GM21737 (cell line): ENCODE measurements around the gene R3HCC1L.

ENCODE experiments used
- ATAC-seq: cut with Tn5 transposase; IDR thresholded peaks from one replicate; pipeline ENCODE4 v1.9.1; 2021; ENCODE audit warnings: mild to moderate bottlenecking, moderate library complexity; ENCODE audit not compliant: unreplicated experiment

R3HCC1L gene

DNA sequence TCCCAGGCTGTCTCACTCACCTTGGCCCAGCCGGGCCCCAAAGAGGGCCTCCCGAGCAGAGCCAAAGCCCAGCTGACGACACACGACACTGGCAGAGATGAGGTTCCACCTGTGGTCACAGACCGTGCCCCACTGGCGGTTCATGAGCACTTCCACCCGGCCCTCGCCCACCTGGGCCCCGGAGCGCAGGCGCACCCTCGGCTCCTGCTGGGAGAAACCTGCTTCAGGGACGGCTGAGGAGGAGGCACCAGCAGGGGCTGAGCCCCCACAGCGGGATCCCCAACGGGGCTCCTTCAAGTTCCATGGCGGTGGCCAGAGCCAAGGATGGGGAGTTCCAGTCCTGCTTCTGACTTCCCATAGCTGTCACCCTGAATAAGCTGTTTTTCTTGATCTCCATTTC, 123.5 kb downstream of the R3HCC1L start:
- no peak for ATAC-seq

DNA sequence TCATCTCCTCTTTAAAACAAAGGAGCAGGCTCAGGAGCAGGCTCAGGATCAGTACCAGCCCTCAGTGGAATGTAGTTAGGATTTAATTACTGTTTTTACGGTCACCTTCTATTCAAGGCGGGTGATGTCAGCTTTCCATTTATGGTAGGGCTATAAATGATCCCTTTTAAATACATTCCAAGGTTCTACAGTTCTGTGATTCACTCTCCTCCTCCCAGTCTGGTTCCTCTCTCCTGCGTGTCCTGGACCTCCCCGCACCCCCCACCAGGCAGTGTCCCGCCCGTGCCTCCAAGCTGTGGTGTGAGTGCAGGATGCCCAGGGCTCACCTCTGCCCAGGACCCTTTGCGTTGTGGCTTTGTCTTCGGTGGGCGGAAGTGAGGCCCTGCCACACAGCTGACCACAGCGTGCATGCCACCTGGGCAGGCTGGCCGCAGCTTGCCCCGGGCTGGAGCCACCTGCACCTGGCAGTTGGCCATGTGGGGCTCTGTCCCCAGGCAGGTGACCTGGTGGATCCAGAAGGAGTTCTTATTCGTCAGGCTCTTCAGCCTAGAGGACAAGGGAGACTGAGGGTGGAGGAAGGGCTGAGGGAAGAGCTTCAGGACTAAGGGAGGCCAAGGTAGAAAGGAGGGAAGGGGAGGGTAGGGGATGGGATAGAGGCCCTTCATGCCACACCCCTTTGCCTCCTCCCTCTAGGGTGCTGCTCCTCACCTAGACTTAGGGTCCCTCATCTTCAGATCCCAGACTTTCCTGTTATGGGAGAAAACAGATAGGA, 124.4 kb downstream of the R3HCC1L start:
- no peak for ATAC-seq

DNA sequence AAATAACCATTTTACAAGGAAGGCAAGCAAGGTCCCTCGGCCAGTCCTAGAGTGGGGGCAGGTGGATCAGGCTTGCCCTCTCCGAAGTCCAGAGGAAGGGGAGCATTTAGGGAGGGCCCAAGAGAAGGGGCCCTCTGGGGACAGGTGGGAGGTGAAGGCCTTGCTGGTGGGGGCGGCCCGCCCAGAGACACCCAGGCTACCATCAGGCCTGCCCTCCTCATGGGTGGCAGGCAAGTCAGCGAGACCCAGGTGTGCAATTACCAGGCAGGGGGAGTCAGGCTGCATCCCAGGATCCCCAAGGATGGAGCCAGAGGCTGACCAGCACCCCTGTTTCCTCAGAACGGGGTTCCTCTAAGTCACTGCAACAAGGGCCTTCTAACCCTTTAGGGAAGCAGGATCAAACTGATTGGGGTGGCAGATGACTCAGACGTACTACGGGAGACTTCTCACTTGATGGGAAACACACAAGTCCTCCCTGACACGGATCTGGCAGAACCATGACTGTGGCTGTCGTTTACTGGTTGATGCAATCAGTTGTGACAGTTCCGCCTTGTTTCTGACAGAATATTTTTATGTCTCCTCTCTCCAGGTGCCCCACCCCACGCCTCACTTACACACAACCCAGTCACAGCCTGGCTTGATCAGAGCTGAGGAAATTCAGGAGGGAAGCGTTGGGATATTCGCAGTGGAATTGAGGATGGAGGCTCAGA, 125.3 kb downstream of the R3HCC1L start:
- no peak for ATAC-seq

DNA sequence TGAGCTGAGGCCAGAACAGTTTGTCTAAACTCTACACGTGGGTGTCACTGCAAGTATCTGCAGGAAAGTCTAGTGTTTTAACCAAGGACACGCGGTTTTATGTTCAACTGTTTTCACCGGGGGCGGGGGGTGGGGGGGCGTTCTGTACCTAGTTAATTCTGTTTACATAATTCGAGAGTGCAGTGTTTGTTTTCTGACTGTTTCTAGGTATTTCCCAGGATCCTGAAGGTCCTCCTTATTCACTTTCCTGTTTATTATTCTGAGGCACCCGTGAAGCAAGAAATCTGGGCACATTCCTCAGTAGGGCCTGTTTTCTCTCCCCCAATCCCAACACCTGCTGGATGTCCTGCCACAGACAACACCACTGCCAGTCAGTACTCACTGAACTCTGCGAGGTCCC, 125.9 kb downstream of the R3HCC1L start:
- ATAC-seq = no peak

DNA sequence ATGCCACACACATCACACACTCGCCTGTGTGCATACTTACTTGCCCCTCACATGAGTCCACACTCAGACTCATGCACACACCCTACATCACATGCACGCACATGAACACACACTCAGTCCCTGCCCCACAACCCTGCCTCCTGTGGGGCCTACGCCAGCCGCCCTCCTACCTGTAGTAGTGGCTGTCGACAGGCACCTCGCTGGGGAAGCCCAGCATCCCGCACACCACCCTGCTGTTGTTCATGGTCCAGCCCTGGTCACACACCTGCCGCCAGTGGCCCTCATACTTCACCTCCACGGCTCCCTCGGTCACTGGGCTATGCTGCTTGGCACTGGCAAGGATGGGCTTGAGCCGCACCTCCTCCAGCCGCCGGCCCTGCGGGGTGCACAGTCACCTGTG, 126.3 kb downstream of the R3HCC1L start:
- no peak for ATAC-seq

DNA sequence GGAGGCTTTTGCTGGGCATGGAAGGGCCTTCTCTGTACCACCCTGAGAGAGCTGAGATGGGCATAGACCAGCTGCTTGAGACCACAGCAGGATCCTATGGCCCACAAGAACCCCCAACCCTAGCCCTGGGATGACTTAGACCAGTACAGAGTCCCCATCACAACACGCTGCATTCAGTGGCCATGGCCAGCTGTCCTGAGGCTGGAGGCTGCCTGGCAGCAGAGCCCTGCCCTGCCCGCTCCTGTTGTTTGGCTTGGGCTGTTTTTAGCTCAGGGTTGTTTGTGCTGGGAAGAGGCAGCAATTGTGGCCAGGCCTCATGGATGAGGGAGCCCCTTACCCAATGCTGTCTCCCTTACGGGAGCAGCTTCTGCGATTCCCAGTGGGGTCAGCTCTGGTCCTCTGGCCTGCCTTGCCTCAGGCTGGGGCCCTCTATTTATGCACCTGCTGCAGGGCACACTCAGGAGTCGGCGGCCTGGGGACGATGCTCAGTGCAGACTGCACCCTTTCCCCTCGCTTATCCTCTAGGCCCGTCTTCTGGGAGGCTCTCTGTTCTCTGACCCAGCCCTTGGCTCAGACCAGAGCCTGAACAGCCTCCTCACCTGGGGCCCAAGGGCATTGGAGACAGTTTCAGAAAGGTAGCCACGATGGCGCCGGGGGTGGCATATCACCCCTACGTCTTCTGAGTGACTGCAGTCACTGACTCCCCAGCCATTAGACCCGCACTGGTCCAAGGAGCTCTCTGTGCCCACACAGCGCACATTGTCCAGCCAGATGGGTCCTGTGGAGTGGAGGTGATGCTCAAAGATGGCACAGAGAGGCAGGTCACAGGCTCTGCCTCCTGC, 127.2 kb downstream of the R3HCC1L start:
- ATAC-seq = no peak

DNA sequence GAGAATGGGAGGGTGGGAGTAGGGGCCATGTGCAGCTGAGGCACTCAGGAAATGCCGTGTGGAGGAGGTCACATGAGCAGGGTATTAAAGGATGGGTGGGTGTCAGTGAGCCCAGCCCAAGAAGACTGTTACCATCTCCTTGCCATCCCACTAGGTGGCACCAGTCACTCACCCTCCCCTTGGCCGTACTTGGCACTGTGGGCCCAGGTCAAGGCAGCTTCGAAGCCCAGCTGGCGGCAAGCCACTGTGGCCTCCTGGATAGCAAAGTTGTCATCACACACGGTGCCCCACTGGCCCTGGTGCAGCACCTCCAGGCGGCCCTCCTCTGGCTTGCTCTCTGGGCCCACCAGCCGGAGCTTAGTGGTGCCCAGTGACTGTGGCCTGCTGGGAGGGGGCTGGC, 128.1 kb downstream of the R3HCC1L start:
- ATAC-seq = no peak

DNA sequence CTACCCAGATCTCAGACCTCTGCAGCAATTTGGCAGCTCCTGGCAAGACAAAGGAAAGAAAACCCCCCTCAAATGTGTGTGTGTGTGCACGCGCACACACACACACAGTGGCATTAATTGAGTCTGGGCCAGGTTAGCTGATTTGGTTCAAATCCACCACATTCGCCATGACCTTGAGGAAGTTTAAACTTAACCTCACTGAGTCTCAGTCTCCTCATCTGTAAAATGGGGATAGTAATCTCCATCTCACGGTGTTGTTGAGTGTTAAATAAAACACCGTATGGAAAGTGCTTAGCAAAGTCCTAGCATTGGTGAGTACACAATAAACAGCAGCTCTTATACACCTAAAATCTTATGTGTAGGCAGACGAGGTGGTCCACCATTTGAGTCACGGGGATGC, 128.6 kb downstream of the R3HCC1L start:
- no peak for ATAC-seq

DNA sequence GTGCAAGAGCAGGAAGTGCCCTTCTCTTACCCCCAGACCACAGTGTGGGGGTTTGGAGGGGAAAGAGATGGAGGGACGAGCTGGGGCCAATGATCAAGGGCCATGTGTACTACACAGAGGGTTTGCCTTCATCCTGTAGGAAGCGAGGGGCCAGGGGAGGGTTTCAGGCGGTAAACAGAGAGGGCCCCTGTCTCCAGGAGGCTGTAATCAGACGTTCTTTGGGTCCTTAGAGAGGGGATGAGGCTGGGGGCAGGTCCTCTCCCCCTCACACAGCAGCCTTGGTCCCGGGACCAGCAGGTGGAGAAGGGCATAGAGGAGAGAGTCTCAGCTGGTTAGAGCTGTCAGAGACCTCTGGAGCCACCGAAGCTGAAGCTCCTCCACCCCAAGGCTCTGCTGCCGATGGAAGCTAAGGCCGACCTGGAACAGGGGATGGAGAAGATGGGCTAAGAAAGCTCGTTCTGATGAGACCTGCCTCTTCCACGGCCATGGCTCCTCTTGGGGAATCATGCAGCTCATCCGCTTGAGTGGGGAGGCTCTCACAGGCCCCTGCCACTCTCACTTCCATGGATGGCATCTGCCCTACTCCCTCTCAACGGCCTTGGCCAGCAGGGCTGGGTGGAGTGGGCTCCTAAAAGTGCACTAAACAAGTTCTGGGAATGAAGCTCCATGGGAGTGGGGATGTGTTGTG, 130.1 kb downstream of the R3HCC1L start:
- no peak for ATAC-seq

DNA sequence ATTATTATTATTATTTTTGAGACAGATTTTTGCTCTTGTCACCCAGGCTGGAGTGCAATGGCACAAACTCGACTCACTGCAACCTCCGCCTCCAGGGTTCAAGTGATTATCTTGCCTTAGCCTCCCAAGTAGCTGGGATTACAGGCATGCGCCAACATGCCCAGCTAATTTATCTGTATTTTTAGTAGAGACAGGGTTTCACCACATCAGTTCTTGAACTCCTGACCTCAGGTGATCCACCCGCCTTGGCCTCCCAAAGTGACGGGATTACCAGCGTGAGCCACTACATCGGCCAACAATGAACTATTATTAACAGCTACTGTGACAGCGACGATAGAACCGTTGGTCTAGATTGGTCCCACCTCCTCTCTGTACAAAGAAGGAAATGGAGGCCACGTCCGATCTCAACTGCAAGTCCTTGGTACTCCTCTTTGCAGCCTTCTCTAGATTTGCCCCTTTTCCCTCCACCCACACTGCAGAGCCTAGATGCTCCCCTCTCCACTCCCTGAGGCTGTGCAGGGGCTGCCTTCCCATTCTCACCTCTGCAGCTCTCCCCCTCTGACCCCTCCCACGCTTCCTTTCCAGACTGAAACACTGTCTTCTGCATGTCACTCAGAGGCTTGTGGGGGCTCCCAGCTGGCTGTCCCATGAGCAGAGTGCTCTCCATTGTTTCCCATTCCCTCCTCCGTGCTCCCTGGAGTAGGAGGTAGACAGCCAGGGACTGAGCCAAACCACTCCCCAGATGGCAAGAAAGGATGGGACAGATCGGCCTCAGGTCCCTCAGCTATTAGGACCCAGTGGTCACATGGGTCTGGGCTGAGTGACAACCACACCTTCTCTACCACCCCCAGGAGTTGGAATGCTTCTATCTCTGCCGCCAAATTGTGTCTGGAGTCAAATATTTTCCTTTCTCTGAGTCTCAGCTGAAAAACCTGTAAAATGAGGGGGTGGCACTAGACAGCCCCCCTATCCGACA, 131.2 kb downstream of the R3HCC1L start:
- ATAC-seq = no peak

DNA sequence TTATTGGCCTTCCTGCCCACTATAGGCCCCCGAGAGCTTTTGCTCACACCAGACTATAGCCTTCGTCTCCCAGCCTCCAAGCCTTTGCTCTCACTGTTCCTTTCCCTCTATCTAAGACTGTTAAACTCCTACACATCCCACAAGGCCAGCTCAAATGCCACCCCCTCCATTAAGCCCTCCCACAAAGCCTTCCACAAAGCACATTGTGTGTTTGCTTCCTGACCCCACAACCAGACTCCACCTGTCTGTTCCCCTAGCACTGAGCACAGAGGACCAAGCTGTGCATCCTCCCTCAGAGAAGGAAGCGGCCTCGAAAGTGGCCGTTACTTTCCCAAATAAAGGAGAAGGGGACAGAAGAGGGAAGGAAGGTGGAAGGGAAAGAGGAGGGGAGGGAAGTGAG, 132.2 kb downstream of the R3HCC1L start:
- no peak for ATAC-seq

DNA sequence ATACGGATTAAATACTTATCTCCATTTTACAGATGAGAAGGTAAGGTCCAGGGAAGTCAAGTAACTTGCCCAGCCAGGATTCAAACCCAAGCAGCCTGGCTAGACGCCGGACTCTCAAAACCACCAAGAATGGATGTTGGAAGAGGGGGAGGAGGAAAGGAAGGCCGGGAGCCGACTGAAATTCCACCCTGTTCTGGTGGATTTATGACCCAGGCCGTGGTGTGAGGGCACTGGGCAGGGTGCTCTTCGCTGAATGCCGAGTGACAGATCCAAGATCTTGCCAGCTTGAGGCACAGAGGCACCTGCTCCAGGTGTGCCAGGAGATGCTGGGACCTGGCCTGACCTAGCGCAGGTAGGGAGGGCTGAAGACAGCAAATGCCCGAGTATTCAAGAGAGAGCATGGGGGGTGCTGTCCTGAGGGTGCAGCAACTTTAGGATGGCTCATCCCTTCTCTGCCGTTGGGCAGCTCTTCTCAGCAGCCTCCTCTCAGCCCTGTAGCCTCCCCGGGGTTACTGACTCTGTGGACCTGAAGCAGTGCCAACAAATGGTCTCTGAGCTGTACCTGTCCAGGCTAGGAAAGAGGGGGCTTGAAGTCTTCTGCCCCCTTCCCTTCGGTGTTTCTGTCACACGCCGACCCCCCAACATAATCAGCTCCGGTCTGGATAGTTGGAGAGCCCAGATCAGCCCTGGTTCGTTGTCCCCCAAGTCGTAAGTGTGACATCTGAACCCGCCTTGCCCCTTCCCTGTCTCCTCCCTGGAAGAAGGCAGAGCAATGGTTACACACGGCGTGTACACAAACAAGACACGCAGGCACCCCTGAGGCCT, 132.8 kb downstream of the R3HCC1L start:
- ATAC-seq = no peak

DNA sequence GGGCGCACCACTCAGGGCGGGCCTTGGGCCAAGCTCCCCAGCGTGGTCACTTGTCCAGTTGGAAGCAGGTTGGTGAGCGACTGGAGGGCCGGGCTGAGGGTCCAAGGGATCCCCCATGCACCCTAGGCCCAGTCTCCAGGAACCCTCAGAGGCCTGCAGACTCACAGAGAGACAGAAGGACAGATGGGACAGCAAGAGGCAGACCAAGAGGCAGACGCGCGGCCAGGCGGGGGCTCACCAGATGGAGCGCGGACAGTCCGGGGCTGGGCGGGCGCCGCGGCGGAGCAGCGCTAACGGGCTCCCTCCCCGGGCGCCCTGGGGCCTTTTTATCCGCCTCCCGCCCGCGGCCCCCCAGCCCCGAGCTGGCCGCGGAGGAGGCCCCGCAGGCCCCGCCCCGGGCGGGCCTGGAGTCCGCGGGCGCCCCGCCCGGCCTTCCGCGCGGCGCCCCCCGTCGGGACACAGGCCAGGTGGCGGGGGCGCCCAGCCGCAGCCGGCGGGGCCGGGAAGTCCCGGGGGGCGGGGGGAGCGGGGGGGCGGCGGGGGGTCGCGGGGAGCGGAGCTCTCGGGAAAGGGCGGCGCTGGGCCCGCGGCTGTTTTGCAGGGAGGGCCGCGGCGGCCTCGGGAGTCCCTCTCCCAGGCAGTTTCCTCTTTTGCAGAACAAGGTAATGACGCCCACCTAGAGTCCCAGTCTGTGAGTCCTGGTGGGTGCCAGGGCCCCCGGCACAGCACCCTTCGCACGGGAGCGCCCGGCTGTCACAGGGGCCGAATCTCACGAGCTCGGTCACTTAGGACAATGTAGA, 133.6 kb downstream of the R3HCC1L start, which contains the start of gene LOXL4:
Gene LOXL4 (minus strand): TSS at position 301 of the 800 bp plus-strand sequence. CDS start 5,175 bp downstream, outside the sequence.
- no peak for ATAC-seq

DNA sequence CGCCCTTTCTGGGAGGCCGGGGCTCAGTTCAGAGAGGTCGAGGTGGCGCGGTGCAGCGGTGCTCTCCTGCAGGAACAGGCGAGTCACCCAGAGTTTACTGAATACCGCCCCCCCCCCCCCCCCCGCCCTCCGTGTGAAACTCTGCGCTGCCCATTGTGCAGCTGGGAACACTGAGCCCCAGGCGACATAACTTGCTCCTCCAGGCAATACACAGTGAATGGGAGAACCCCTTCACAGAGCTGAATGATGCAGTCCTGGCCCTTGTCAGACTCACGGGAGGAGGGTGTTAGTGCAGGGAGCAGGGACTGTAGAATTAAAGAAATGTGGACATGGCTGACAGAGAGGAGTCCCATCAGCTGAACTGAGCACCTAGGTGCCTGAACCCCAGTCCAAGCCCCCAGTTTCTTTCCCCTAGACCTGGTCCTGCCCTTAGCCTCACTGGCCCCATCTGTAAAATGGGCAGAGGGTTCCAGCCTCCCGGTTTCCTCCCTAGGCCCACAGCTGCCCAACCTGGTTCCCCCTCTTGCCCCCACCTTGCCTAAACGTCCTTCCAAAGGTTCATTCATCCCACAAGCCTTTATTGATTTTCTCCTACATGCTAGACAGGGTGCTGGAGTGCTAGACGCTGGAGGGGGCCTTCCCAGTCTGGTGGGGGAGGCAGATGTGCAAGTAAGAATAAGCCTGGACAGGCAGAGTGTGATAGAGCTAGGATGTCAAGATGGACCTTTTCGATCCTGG, 134.4 kb downstream of the R3HCC1L start:
- no peak for ATAC-seq

DNA sequence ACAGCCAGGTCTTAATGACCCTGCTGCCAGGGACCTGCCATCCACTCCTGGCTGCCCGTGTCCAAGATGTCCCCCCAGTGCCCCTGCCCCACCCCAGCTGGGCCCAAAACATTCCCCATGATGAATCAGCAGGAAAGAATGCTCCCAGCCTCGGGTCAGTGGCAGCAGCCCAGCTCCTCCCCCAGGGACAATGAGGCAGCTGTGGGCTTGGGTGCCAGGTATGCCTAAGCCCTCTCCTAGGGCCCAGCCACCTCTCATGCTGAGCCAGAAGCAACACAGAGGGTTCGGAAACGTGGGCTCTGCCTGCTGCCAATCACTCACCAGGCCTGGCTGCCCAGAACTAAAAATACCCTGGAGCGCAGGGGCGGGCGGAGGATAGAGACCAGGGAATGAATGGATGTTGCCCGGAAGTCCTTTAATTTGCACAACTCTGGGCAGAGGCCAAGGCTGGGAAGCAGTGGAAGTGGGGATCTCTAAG, 135.0 kb downstream of the R3HCC1L start:
- no peak for ATAC-seq

DNA sequence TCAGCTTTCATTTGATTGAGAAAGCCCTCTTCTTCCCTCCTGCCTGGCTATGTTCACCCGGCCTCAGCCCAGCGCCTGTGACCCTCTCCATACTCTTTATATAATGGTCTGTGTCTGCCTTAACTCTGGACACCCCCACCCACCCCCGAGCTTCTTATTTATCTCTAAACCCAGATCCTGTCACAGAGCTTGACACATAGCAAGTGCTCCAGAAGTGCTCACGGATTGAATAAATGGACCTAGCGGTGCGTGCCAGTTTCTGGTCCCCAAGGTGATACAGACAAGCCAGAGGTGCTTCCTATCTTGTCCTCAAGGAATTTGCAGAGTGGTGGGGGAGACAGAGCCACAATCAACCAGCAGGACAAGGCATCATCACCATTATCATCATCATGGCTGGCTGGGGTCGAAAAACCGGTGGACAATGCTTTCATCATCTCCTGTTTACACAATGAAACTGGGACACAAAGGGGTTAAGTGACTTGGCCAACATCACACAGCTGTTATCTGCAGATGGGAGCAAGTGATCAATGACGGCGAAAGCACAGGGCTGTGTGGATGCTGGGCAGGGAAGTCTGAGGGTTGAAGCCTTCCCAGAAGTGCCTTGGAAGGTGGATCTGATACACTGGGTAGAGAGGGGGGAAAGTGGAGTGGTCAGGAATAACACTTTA, 135.8 kb downstream of the R3HCC1L start:
- ATAC-seq = no peak

DNA sequence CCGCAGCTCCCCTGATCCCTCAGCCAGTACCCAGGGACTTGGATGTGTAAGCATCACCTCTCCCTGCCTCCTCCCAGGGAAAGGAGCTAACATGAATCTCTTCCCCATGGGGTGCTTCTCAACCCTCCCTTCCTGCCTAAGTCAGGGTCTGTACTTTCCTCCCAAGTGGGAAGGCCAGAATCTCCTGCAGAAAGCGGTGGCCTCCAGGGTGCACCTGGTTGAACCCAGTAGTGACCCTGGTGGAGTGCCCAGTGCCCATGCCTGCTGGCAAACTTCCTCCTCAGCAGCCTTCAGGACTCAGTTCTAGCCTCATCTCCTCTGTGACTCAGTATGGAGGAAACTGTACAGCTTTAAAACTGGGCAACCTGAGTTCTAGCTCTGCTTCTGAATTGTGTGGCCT, 136.3 kb downstream of the R3HCC1L start:
- ATAC-seq = no peak
